Measurements from ENCODE around the gene GABRP.

- TF ChIP-seq, protein P1, sequence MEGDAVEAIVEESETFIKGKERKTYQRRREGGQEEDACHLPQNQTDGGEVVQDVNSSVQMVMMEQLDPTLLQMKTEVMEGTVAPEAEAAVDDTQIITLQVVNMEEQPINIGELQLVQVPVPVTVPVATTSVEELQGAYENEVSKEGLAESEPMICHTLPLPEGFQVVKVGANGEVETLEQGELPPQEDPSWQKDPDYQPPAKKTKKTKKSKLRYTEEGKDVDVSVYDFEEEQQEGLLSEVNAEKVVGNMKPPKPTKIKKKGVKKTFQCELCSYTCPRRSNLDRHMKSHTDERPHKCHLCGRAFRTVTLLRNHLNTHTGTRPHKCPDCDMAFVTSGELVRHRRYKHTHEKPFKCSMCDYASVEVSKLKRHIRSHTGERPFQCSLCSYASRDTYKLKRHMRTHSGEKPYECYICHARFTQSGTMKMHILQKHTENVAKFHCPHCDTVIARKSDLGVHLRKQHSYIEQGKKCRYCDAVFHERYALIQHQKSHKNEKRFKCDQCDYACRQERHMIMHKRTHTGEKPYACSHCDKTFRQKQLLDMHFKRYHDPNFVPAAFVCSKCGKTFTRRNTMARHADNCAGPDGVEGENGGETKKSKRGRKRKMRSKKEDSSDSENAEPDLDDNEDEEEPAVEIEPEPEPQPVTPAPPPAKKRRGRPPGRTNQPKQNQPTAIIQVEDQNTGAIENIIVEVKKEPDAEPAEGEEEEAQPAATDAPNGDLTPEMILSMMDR (tag by site-specific recombination; IDR thresholded peaks at IDR 0.05), result no peak
- TF ChIP-seq, protein P2, sequence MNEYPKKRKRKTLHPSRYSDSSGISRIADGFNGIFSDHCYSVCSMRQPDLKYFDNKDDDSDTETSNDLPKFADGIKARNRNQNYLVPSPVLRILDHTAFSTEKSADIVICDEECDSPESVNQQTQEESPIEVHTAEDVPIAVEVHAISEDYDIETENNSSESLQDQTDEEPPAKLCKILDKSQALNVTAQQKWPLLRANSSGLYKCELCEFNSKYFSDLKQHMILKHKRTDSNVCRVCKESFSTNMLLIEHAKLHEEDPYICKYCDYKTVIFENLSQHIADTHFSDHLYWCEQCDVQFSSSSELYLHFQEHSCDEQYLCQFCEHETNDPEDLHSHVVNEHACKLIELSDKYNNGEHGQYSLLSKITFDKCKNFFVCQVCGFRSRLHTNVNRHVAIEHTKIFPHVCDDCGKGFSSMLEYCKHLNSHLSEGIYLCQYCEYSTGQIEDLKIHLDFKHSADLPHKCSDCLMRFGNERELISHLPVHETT (tag by site-specific recombination; IDR thresholded peaks at IDR 0.05), result no peak
- TF ChIP-seq ZNF830 (tag by site-specific recombination; IDR thresholded peaks at IDR 0.05; ENCODE audit: low read depth) (no peak), ZNF112 (tag by site-specific recombination; IDR thresholded peaks at IDR 0.05) (no peak), ZNF76 (tag by site-specific recombination; IDR thresholded peaks at IDR 0.05; ENCODE audit: borderline replicate concordance, low read depth) (no peak), ZBTB10 (tag by site-specific recombination; IDR thresholded peaks at IDR 0.05) (no peak), ZNF530 (tag by site-specific recombination; IDR thresholded peaks at IDR 0.05; ENCODE audit: low read depth) (no peak), MYNN (tag by site-specific recombination; IDR thresholded peaks at IDR 0.05; ENCODE audit: borderline replicate concordance) (no peak)
These were observed 42.6 kb downstream of the GABRP start for GRCh38 chr5:170826117-170826516.

Measured in HEK293 (cell line).